Vagina (tissue), 2 donors: ENCODE data around the gene PLPPR5. TPM values are rescaled to one million over a fixed set of nuclear protein-coding genes. Genes with fewer than 3 reads are reported as not detected.

ENCODE experiments used
- DNase-seq, 2 donors: peaks; one replicate each; pipeline ENCODE4 v3.0.0-alpha.2; 2017; ENCODE audit errors: extremely low spot score in 2 of 2
- H3K27ac ChIP-seq: fragments of 200-600 bp; sonication (generic); one replicate; pipeline ENCODE4 v1.5.1; 2019
- H3K27me3 ChIP-seq: fragments of 200-600 bp; sonication (generic); one replicate; pipeline ENCODE4 v1.5.1; 2019
- H3K36me3 ChIP-seq, 2 donors: fragments of 200-600 bp; sonication (generic); one replicate each; pipeline ENCODE4 v1.5.1; 2017 to 2019
- H3K4me1 ChIP-seq: fragments of 200-600 bp; sonication (generic); one replicate; pipeline ENCODE4 v1.5.1; 2019
- H3K4me3 ChIP-seq, 2 donors: fragments of 200-600 bp; sonication (generic); 1 replicate in 1 of 2; 2 replicates in 1 of 2; pipeline ENCODE4 v1.5.1; 2016 to 2019
- H3K9me3 ChIP-seq: fragments of 200-600 bp; sonication (generic); one replicate; pipeline ENCODE4 v1.5.1; 2019
- CTCF ChIP-seq, 3 experiments: fragments of 450-650 bp in 2 of 3; fragments of 200-600 bp in 1 of 3; sonication (generic) in 1 of 3; IDR thresholded peaks; one replicate each; pipeline ENCODE4 v1.5.1; 2017 to 2019; ENCODE audit warnings: antibody characterized with exemption in 3 of 3, mild to moderate bottlenecking in 2 of 3, moderate library complexity in 2 of 3
- POLR2A ChIP-seq, 2 donors: fragments of 450-650 bp; IDR thresholded peaks; one replicate each; pipeline ENCODE4 v1.6.1; 2017; ENCODE audit warnings: antibody characterized with exemption in 2 of 2, mild to moderate bottlenecking in 2 of 2, moderate library complexity in 2 of 2
- POLR2AphosphoS5 ChIP-seq, 2 donors: sonication (generic); formaldehyde crosslinking; IDR thresholded peaks; one replicate each; pipeline ENCODE4 v1.9.0; 2017; ENCODE audit warnings: antibody characterized with exemption in 2 of 2, mild to moderate bottlenecking in 2 of 2, low read depth in 1 of 2; ENCODE audit not compliant: insufficient read depth in 1 of 2
- intact Hi-C: fragments of 100-400 bp; cut with DNase I; formaldehyde crosslinking; loops from one replicate; pipeline ENCODE4 v1.15.1; 2023
- total RNA-seq: library from RNA; depleted of rRNA; stranded (reverse); fragments of >200 nt; gene quantifications from one replicate; pipeline ENCODE4 v1.2.3, GENCODE V29; 2016

PLPPR5 gene
- total RNA-seq, 1 donor from 2014 or later, result not detected

DNA sequence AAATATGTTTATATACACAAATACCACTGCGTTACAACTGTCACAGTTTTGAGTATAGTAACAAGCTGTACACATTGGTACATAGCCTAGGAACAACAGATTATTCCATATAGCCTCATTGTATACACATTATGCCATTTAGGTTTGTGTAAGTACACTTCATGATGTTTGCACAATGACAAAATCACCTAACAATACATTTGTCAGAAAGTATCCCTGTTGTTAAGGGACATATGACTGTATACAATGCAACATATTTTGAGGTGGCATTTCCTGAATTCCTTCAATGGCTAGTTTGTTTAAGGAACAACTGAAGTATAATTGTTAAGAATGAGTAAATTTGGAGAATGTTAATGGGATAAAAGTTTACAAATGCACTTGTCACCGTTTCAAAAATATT is 19.0 kb downstream of the PLPPR5 start:
- TF ChIP-seq CTCF (IDR thresholded peaks at IDR 0.05) (no peak), POLR2AphosphoS5 (IDR thresholded peaks at IDR 0.05; ENCODE audit: insufficient read depth in 1 of 2, low read depth in 1 of 2) (no peak), POLR2A (IDR thresholded peaks at IDR 0.05) (no peak)
- no peaks in the 10 kb centered on the region for H3K36me3 ChIP-seq
- H3K9me3 ChIP-seq, result no peaks in the 10 kb centered on the region
- intact Hi-C loops, result no loop called here
- H3K27ac ChIP-seq, result no peak overlapping the region
- H3K4me1 ChIP-seq, result no peaks in the 10 kb centered on the region
- H3K27me3 ChIP-seq, result no peaks in the 10 kb centered on the region
- DNase-seq, result no peak
- H3K4me3 ChIP-seq, result no peak overlapping the region

GRCh38 chr1:98981917-98982513 is 22.6 kb downstream of the PLPPR5 start:
- Histone ChIP-seq H3K4me1 (no peaks in the 10 kb centered on the region), H3K9me3 (no peaks in the 10 kb centered on the region), H3K27me3 (no peaks in the 10 kb centered on the region), H3K36me3 (no peaks in the 10 kb centered on the region), H3K27ac (no peak overlapping the region), H3K4me3 (no peak overlapping the region)
- DNase-seq, result no peak
- no peak for TF ChIP-seq POLR2AphosphoS5 (IDR thresholded peaks at IDR 0.05; ENCODE audit: insufficient read depth in 1 of 2, low read depth in 1 of 2)
- TF ChIP-seq CTCF (IDR thresholded peaks at IDR 0.05), result no peak
- TF ChIP-seq POLR2A (IDR thresholded peaks at IDR 0.05), result no peak
- intact Hi-C loops, result no loop called here

- Histone ChIP-seq H3K27ac (no peak overlapping the region), H3K36me3 (no peaks in the 10 kb centered on the region), H3K9me3 (no peaks in the 10 kb centered on the region), H3K4me1 (no peaks in the 10 kb centered on the region), H3K4me3 (no peak overlapping the region), H3K27me3 (no peaks in the 10 kb centered on the region)
- intact Hi-C loops, result no loop called here
- DNase-seq, result no peak
- TF ChIP-seq POLR2AphosphoS5 (IDR thresholded peaks at IDR 0.05; ENCODE audit: insufficient read depth in 1 of 2, low read depth in 1 of 2), result no peak
- TF ChIP-seq CTCF (IDR thresholded peaks at IDR 0.05), result no peak
- TF ChIP-seq POLR2A (IDR thresholded peaks at IDR 0.05), result no peak
Observed at GRCh38 chr1:98979463-98979862, 25.2 kb downstream of the PLPPR5 start.

GRCh38 chr1:98975810-98976209 is 28.9 kb downstream of the PLPPR5 start:
- Histone ChIP-seq H3K9me3 (no peaks in the 10 kb centered on the region), H3K27me3 (no peaks in the 10 kb centered on the region), H3K27ac (no peak overlapping the region), H3K4me3 (no peak overlapping the region), H3K4me1 (no peaks in the 10 kb centered on the region), H3K36me3 (no peaks in the 10 kb centered on the region)
- TF ChIP-seq CTCF (IDR thresholded peaks at IDR 0.05) (no peak), POLR2AphosphoS5 (IDR thresholded peaks at IDR 0.05; ENCODE audit: insufficient read depth in 1 of 2, low read depth in 1 of 2) (no peak)
- intact Hi-C loops, result no loop called here
- no peak for DNase-seq

GRCh38 chr1:98975113-98975512 is 29.5 kb downstream of the PLPPR5 start:
- no peaks in the 10 kb centered on the region for H3K36me3 ChIP-seq
- no peaks in the 10 kb centered on the region for H3K27me3 ChIP-seq
- intact Hi-C loops, result no loop called here
- H3K4me3 ChIP-seq, result no peak overlapping the region
- H3K4me1 ChIP-seq, result no peaks in the 10 kb centered on the region
- TF ChIP-seq POLR2A (IDR thresholded peaks at IDR 0.05) (no peak), CTCF (IDR thresholded peaks at IDR 0.05) (no peak), POLR2AphosphoS5 (IDR thresholded peaks at IDR 0.05; ENCODE audit: insufficient read depth in 1 of 2, low read depth in 1 of 2) (no peak)
- no peak for DNase-seq
- H3K9me3 ChIP-seq, result no peaks in the 10 kb centered on the region
- no peak overlapping the region for H3K27ac ChIP-seq
